NAMALWA (cell line): ENCODE measurements around the gene IFNA21.
A peak's percentile ranks its signal among the peaks of the same experiment; 100 is the strongest.
"Not testable (repeated sequence)": the region's sequence is repeated elsewhere in the genome, so short reads cannot be mapped to it uniquely, and the experiment has no call there.

Experiments
- DNase-seq: peaks from one replicate; pipeline ENCODE4 v3.0.0-alpha.2; 2015; ENCODE audit warnings: low spot score

Gene IFNA21

GRCh38 chr9:21166560-21166959 is at the start of gene IFNA21:
TSS of gene IFNA21 (minus strand) at chr9:21166660. CDS start at chr9:21166612, 48 bp downstream.
- DNase-seq = not testable (repeated sequence)

- peak; percentile 53 for DNase-seq
Observed at GRCh38 chr9:21213411-21214326, 47.2 kb upstream of the IFNA21 start.

GRCh38 chr9:21212160-21212559 is 45.7 kb upstream of the IFNA21 start:
- not testable (repeated sequence) for DNase-seq

GRCh38 chr9:21210782-21211181 is 44.3 kb upstream of the IFNA21 start:
- not testable (repeated sequence) for DNase-seq

- no peak for DNase-seq
Observed at GRCh38 chr9:21210311-21210710, 43.9 kb upstream of the IFNA21 start.

GRCh38 chr9:21207043-21207442 is 40.6 kb upstream of the IFNA21 start, which contains the start of gene IFNA10:
TSS of gene IFNA10 (minus strand) at chr9:21207143. CDS start at chr9:21207097, 46 bp downstream.
- DNase-seq = not testable (repeated sequence)

- no peak for DNase-seq
Observed at GRCh38 chr9:21205204-21205603, 38.7 kb upstream of the IFNA21 start.

GRCh38 chr9:21202105-21202504 is 35.6 kb upstream of the IFNA21 start, which contains the start of gene IFNA7:
TSS of gene IFNA7 (minus strand) at chr9:21202205. CDS start at chr9:21202165, 40 bp downstream.
- not testable (repeated sequence) for DNase-seq

- DNase-seq = peak; percentile 68
Observed at GRCh38 chr9:21194867-21195776, 28.7 kb upstream of the IFNA21 start.

GRCh38 chr9:21187487-21187886 is 21.0 kb upstream of the IFNA21 start, which contains the start of gene IFNA4:
TSS of gene IFNA4 (minus strand) at chr9:21187587. CDS start at chr9:21187531, 56 bp downstream.
- not testable (repeated sequence) for DNase-seq

- peak; percentile 69 for DNase-seq
Observed at GRCh38 chr9:21182810-21183736, 16.6 kb upstream of the IFNA21 start.

- no peak for DNase-seq
Observed at GRCh38 chr9:21174671-21175070, 8.2 kb upstream of the IFNA21 start.

GRCh38 chr9:21172156-21172555 is 5.7 kb upstream of the IFNA21 start:
- no peak for DNase-seq

- DNase-seq = no peak
Observed at GRCh38 chr9:21171351-21171750, 4.9 kb upstream of the IFNA21 start.

GRCh38 chr9:21165516-21165915 is 944 bp downstream of the IFNA21 start:
- DNase-seq = no peak

- DNase-seq = peak; percentile 26
Observed at GRCh38 chr9:21160178-21160577, 6.3 kb downstream of the IFNA21 start.

- no peak for DNase-seq
Observed at GRCh38 chr9:21155501-21155900, 11.0 kb downstream of the IFNA21 start.

GRCh38 chr9:21154018-21154608 is 12.3 kb downstream of the IFNA21 start:
- DNase-seq = peak; percentile 56

GRCh38 chr9:21153336-21154017 is 13.0 kb downstream of the IFNA21 start:
- DNase-seq = no peak

- no peak for DNase-seq
Observed at GRCh38 chr9:21144603-21145002, 21.9 kb downstream of the IFNA21 start.
